NCI-H774 (cell line): ENCODE results near the gene MAP3K14.
A peak's percentile ranks its signal among the peaks of the same experiment; 100 is the strongest.

Experiments used
- DNase-seq: peaks from one replicate; lab custom pipeline; 2025; lab: John Stamatoyannopoulos, UW

Gene MAP3K14

DNA sequence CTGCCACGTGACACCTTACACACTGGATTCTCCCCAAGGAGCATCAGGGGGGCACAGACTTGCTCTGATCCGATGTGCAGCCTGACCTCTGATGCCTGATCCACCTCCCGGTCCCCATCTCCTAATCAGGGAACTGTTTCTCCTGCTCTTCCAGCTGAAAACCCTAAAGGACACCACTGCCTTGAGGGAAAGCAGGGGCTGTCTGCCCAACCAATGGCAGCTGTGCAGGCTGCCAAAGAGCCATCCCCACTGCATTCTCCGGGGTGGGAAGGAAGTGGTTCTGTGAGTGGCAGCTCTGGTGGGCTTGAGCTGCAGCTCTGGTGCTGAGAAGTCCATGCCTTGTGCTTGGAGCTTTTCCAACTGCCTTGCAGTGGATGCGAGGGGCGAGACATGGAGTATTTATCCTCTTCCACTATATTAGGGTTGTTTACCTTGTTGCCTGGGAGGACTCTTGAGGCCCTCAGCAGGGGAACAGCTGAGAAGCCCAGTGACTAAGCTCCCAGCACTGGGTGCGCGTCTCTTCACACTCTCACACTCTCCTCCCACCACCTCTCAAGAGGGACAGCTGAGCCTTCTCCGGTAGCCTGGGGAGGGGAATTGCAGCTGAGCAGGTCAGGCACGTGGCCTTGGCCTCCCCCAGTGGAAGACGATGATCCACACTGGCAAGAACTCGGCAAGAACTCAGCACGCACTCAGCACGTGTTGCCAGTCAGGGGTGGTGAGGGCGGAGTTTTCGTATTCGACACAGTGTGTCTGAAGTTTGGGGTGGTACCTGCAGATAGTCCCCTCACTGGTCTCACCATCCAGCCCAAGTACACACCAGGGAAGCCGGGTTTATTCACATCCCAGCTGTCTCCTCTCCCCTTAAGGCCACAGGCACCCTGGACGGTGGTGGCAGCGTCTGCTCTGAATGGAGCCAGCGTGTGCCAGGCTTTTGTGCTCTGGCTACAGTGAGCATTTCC lies 33.9 kb downstream of the MAP3K14 start:
- DNase-seq = peak; percentile 6

DNA sequence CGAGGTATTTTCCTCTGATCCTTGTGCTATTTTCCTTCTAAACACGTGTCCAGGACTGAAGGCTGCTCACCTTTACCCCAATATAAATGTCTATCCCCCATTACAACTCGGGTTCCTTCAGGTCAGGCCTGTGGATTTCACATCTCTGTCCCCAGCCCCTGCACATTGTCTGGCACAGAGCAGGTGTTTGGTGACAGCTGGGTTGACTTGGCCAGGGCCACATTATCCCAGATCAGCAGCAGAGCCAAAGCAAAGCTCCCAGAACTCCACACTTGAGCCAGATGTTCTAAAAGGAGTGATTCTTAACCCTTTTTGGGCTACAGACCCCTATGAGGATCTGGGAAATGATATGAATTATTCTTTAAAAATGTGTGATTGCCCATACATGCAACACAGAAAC lies 36.9 kb downstream of the MAP3K14 start:
- DNase-seq = no peak

DNA sequence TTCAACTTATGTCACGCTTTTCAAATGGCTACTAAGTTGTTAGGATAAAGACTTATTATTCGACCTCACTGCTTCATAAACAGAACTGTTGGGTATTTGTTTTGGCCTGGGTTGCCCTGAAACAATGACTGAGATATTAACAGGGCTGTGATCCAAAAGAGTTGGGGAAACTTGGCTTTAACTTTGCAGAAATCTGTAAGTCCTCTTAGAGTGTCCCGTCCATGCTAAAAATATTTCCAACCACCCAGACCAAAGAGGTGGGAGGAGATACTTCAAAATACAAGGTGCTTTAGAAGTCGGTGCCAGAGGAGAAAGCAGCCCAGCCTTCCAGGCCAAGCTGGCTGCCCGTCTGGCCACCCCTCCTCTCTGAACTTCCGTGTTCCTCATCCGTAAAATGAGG lies 38.8 kb downstream of the MAP3K14 start:
- DNase-seq = no peak

DNA sequence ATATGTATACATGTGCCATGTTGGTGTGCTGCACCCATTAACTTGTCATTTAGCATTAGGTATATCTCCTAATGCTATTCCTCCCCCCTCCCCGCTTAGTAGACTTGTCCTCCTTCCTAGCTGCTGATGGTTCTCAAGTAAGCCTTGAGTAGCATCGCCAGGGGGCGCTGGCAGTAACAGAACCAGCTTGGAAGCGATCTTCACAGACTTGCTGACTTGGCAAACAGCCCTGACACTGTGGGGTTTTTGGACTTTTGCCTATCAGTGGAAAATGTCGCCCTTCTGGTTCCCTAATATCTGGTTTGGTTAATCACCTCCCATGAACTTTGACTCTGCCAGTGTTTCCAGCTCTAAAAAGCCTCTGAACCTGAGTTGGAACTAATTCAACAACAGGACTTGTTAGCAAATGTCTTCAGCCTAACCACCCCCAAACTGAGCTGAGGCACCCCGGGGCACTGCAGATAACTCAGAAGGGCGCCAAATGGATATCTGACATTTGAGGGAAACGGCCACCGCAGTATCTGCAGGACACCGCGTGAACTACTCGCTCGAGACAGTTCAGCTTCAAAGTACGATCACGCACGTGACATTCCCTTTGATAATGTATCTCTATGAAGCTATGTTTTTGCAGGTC lies 39.5 kb downstream of the MAP3K14 start:
- DNase-seq = peak; percentile 83

- no peak for DNase-seq
Observed at GRCh38 chr17:45276031-45276430, 40.8 kb downstream of the MAP3K14 start.

GRCh38 chr17:45274033-45274432 lies 42.8 kb downstream of the MAP3K14 start:
- no peak for DNase-seq

DNA sequence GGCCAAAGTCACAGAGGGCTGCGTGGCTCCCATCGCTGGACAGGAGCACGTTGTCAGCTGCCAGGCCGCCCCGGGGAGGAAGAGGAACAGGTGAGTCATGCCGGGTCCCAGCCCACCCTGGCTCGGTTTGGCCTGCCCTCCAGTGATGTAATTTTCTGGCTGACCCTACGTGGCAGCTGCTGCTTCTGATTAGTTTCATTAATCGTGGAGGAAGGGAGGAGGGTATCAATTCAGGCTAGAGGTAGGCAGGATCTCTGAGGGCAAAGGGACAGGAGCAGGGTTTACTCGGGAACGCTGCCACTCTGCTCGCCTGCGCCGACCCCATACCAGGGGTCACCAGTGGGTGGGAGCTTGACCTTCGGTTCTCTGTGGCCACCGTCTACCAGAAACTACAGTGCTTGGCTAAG lies 43.3 kb downstream of the MAP3K14 start:
- no peak for DNase-seq

DNA sequence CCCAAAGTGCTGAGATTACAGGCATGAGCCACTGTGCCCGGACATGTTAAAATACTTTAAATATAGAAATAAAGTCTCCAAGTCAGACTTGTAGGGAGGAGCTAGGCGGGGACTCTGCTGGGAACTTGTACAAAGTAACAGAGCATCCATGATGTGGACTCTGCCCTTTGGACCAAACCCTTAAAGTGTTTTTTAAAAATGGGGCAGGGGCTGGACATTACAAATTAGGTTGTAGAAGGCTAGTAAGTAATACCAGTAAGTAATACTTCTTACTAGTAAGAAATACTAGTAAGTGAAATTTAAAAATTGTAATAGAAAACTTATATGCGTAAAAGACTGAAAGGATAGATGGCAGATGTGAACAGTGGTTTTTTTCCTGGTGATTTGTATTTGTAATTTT lies 45.2 kb downstream of the MAP3K14 start:
- no peak for DNase-seq

DNA sequence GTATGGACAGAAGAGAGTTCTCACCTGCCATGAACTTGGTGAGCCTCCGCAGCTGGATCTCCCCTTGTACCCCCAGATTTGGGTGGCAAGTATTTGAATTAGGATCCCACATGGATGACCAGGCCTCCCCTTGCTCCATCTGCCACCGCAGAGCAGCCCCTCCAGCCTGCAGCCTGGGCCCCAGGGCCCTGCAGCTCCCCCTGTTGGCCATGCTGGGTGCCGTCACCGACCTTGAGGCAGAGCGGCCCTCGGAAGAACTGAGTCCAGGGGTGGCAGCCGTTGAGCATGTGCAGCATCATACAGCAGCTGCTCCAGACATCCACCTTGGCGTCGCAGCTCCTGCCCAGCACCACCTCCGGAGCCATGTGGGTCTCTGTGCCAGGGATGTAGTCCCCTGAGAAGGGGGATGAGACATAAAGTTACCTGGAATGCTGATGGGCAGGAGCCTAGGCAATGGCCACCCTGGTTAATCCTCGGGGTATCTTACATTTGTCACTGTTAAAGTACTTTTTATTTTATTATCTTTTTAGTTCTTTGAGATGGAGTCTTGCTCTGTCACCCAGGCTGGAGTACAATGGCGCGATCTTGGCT lies 45.9 kb downstream of the MAP3K14 start:
- DNase-seq = no peak

DNA sequence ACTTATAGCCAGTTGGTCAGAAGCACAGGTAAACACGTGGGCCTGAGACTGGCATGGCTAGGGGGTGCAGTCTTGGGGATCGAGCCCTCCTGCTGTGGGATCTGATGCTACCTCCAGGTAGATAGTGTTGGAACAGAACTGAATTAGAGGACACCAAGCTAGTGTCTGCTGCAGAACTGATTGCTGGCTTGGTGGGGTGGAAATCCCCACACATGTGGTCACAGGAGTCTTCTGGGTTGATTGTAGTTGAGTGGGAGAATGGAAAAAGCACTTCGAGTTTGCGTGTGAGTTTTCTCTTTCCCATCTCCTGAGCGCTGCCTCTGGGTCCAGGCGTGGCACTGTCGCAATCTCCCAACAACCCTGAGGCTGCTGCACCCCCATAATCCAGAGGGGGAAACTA lies 46.9 kb downstream of the MAP3K14 start:
- DNase-seq = no peak

DNA sequence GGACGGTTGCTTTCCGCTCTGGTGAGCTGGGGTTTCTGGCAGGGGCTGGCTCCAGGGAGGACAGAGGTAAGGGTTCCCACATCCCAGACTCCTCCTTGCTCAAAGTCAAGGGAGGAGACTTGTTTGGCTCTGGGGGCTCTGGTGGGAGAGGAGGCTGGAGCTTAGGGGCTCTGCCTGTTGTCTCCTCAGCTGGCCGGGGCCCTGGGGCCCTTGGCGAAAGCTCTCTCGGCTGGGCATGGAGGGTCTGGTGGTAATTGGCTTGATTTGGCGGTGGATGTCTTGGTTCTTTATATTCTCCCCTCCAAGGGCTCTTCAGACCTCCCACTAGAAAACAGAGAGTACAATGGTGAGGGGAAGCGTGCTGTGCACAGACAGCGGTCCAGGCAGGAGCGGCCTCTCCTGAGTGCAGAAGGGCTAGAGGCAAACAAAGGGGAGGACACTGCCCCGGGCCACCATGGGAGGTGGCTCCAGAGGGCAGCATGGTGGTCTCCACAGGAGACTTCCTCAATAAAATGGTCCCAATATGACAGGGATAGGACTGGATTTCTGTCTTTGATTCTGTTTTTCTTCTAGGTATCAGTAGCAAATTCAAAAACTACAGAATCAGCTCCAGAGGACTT lies 49.3 kb downstream of the MAP3K14 start:
- DNase-seq = no peak

GRCh38 chr17:45266372-45266926 lies 50.4 kb downstream of the MAP3K14 start:
- no peak for DNase-seq

GRCh38 chr17:45265821-45266220 lies 51.0 kb downstream of the MAP3K14 start:
- DNase-seq = no peak

- DNase-seq = no peak
Observed at GRCh38 chr17:45264988-45265387, 51.8 kb downstream of the MAP3K14 start.

DNA sequence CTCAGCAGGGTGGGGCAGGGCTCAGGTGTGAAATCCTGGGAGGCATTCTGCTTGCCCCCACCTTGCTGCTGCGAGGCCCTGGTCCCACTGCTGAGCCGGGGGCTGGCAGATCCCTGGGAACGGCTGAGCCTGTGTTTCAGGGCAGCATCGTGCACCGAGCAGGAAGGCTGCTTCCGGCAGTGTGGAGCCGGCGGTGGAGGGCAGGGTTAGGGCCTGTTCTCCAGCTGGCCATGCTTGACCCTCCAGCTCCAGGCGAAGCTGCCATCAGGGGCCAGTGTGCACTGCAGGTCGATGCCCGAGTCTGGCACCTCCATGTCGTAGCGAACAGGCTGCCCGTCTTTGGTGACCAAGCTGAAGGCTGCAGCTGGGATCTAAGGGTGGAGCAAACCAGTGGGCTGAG lies 52.4 kb downstream of the MAP3K14 start:
- no peak for DNase-seq

DNA sequence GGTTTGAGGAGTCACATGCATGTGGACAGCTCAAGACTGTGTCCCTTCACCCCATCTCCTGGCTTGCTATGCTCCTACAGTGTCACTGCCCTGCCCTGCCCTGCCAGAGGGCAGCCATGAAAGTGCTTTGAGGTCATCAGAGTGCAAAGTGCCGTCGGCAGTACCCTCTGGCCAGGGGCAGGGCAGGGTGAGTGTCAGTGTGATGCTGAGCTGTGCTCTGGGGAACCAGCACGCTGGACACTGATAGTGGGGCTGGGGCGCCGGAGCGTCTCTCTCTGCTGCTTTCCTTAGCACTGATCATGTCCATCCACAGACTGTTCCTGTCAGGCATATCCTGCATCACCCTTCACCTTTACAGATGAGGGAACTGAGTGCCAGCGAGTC lies 53.4 kb downstream of the MAP3K14 start:
- no peak for DNase-seq

DNA sequence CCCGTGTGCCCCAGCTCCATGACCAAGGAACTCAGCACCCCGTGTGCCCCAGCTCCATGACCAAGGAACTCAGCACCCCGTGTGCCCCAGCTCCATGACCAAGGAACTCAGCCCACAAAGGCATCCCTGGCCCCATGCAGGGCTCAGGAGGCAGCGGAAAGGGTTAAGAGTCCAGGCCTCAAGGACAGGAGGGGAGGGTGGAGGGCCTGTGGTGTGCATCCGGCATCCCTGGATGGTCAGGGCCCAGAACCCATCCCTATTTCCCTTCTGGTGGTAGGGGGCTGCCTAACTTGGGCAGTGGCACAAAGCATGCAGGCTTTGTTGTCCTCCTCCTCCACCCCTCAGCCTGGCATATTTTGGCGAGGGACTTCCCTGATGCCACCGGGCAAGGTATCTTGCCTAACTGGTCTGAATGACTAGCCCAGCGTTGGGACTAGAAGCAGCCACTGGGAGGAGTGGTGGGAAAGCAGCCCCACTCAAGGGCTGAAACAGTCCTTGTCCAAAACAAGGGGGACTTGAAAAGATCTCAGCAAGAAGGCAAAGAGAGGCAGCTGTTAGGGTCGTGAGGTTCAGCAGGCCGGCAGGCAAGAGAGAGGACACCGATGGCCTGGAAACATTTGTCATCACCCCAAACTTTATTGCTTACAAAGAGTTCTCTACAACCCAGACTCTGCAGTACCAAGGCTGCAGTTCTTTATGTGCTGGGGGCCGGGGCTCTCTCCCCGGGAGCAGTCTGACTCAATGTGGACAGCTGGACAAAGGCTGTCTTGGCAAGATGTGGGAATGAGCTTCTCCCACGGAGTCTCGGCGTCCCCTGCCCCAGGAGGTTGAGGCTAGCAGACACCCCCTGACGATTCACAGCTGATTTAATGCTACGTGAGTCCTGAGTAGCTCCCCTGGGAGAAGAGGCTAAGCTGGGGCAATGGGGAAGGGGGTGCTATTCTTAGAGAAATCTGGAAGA lies 54.0 kb downstream of the MAP3K14 start:
- DNase-seq = no peak

DNA sequence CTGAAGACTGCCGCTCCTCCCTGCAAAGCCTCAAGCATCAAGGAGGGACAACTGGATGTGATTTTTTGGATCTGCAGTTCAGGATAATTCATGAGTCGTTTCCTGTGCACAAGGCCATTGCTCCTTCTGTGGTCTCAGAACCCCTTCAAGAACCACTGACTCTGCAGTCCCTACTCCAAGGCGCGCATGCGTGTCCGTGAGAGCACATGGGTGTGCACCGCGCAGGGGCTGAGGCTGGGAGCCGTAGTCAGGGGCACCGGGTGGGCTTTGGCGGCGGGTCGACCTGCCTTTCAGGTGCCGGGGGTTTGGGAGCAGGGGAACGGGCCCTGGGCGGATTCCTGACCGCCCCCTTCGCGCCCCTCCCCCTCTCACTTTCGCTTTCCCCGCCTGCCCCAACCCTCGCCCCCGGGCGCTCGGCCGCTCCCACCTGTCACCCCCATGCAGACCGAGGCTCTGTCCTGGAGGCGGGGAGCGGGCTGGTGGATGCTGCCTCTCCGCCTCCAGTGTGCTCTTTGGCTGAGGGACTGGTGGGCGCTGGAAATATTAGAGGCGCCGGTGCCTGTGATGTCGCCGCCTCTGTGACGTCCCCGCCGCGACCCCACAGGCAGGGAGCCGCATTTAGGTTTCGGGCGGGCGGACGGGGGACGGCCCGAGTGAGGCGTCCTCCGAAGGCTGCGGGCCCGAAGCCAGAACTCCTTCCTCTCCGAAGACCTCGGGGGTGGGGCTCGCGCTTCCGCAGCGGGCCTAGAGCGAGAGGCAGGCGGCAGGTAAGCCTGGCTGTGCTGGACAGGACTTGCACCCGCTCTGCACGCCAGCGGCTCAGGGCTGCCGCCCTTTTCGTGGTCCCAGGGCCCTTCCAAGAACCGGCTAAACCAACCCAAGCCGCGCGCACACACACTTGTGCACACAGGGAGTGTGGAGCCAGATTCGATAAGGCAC lies 55.0 kb downstream of the MAP3K14 start, which contains the start of gene SPATA32:
TSS of gene SPATA32 (minus strand) at position 518 of the 939 bp plus-strand sequence. CDS start at position 440, 78 bp downstream.
- no peak for DNase-seq

GRCh38 chr17:45260204-45260783 lies 56.5 kb downstream of the MAP3K14 start:
- no peak for DNase-seq
